ENCODE results near the gene SGCA. TPM values are rescaled to one million over a fixed set of nuclear protein-coding genes. Genes with fewer than 3 reads are reported as not detected.

Gene SGCA
- total RNA-seq, 4 donors from 2014 or later = 58.1 to 145 (median 93.4) TPM

DNA sequence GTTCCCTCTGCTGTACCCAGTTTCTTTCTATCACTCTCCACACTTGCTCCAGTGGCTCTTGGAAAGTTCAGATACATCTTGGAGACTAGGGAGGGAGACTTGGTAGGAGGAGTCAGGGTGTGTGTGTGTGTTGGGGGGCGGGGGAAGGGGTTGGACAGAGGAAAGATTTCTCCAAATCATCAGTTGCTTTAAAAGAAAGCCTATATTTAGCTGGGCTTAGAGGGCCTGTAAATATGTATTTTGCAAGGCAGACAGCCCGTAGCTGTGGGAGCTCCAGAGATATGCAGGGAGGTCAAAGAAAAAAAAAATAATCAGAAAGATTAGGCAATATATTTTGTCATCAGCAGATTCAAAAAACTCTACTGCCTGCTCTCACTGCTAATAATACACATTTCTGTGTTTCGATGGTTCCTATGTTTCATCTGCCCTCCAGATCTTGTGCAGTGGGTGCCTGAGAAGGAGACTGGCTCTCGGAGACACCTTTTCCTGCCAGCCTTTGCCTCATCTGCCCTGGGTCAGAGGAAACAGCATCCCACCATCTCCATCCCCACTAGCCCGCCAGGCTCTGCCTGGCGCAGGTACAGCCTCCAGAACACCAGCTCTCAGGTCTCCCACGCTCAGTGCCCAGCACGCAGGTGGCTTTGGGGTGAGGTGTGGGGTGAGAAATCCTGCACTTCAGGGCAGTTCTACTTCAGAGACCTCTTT is 10.5 kb upstream of the SGCA start:
- H3K4me1 ChIP-seq = peaks cover 0 to 52% (median 27%) of the 10 kb centered on the region in 3 donors
- TF ChIP-seq POLR2AphosphoS5 (IDR thresholded peaks at IDR 0.05) (no peak), EP300 (IDR thresholded peaks at IDR 0.05) (no peak), POLR2A (IDR thresholded peaks at IDR 0.05) (no peak)
- TF ChIP-seq, protein P1, sequence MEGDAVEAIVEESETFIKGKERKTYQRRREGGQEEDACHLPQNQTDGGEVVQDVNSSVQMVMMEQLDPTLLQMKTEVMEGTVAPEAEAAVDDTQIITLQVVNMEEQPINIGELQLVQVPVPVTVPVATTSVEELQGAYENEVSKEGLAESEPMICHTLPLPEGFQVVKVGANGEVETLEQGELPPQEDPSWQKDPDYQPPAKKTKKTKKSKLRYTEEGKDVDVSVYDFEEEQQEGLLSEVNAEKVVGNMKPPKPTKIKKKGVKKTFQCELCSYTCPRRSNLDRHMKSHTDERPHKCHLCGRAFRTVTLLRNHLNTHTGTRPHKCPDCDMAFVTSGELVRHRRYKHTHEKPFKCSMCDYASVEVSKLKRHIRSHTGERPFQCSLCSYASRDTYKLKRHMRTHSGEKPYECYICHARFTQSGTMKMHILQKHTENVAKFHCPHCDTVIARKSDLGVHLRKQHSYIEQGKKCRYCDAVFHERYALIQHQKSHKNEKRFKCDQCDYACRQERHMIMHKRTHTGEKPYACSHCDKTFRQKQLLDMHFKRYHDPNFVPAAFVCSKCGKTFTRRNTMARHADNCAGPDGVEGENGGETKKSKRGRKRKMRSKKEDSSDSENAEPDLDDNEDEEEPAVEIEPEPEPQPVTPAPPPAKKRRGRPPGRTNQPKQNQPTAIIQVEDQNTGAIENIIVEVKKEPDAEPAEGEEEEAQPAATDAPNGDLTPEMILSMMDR (IDR thresholded peaks at IDR 0.05) = no peak
- no peak overlapping the region for H3K4me3 ChIP-seq
- H3K9me3 ChIP-seq = no peaks in the 10 kb centered on the region
- H3K36me3 ChIP-seq = no peaks in the 10 kb centered on the region
- peak overlapping the region; percentile 4 to 97 (median 93) for H3K27ac ChIP-seq
- WGBS, 2 donors (ENCODE audit: low coverage in 1 of 2) = 0 to 46% methylated on average over 1 to 7 of the region's 8 CpGs
- no peaks in the 10 kb centered on the region for H3K27me3 ChIP-seq
- ATAC-seq = peak; percentile 26

DNA sequence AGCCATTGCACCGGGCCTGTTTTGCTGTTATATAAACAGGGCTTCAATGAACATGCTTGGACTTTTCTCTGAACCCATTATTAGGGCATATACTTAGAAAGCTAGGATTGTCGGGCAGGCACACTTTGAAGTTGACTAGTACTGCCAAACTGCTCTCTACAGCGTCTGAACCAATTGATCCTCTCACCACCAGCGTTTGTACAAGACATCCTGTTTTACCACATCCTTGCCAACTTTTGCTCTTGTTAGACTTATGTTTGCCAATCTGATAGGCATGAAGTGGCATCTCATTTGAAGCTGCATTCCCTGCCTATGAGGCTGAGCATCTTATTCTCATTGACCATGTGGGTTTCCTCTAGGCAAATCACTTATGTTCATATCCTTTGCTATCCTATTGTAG is 7.9 kb upstream of the SGCA start:
- TF ChIP-seq, protein P1 (IDR thresholded peaks at IDR 0.05) = no peak
- TF ChIP-seq POLR2A (IDR thresholded peaks at IDR 0.05) = no peak
- no peak for TF ChIP-seq EP300 (IDR thresholded peaks at IDR 0.05)
- TF ChIP-seq POLR2AphosphoS5 (IDR thresholded peaks at IDR 0.05) = no peak
- WGBS, 2 donors (ENCODE audit: low coverage in 1 of 2) = 64 to 85% methylated on average over 2 to 4 of the region's 4 CpGs
- H3K27me3 ChIP-seq = no peaks in the 10 kb centered on the region
- H3K27ac ChIP-seq = no peak overlapping the region
- no peak overlapping the region for H3K4me3 ChIP-seq
- no peak for ATAC-seq
- H3K36me3 ChIP-seq = no peaks in the 10 kb centered on the region
- H3K4me1 ChIP-seq = peaks cover 0 to 55% (median 28%) of the 10 kb centered on the region in 3 donors
- H3K9me3 ChIP-seq = no peaks in the 10 kb centered on the region

DNA sequence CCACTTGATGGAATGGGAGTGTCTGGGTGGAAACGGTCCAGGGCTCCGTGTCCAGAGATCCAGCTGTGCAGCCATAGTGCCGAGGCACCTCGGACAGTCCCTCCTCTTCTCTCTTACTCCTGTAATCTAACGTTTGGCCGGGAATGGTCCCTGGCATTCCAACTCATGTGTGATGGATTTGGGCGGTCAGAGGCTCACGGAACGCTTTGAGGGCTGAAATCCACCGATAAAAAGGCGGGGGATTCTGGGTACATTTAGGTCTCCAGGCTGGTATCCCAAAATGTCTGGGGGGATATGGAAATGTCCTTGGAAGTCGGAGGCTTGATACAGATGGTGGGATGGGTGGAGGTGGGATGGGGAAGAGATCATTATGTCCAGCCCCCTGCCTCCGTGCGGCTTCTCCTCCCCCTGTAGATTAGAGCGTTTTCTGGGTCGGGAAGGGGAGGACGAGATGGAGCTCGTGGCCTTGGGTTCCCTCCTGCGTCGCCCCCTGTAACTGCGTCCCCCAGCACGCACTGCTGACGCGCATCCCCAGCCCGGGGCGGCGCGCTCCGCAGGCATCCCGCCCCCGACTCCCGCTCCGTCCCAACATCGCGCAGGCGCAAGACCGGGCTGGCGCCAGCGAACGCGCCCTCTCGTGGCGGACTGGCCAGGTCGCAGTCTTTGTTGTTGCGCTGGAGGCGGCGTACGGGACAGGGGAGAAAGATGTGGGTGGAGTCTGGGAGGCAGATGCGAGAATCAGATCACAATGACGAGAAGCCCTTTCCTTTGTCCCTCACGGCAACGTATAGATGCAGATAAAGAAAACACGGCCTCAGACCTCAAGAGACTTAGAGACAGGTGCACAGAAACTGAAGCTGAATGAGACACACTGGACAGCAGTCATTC is 4.5 kb upstream of the SGCA start:
- WGBS, 2 donors (ENCODE audit: low coverage in 1 of 2) = 0% methylated on average over 7 to 15 of the region's 53 CpGs
- TF ChIP-seq POLR2A (IDR thresholded peaks at IDR 0.05) = peak; percentile 47 to 58
- no peak for TF ChIP-seq EP300 (IDR thresholded peaks at IDR 0.05)
- TF ChIP-seq, protein P1 (IDR thresholded peaks at IDR 0.05) = peak; percentile 81 to 98 (median 97)
- peak; percentile 80 for TF ChIP-seq POLR2AphosphoS5 (IDR thresholded peaks at IDR 0.05)
- peak; percentile 94 for ATAC-seq
- Histone ChIP-seq H3K9me3 (no peaks in the 10 kb centered on the region), H3K4me1 (peaks cover 0 to 52% (median 13%) of the 10 kb centered on the region in 3 donors), H3K36me3 (no peaks in the 10 kb centered on the region), H3K27me3 (no peaks in the 10 kb centered on the region), H3K27ac (peak overlapping the region; percentile 74 to 88 (median 84)), H3K4me3 (peak overlapping the region; percentile 62 to 68)

DNA sequence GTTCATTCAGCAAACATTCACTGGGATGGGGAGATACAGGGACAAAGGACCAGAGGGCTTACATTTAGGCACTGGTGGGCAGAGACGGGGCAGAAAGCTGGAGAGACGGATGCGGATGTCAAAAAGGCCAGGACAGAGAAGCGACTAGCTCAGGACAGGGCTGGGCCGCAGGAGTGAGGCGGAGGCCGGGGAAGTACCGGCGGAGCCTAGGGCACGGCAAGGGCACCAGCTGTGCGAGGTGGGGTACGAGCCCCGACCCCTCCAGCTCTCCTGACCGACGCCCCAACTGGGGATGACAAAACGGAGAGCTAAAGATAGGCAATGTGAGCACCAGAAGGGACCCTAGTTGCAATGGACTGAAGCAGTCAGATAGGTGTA is 3.9 kb upstream of the SGCA start:
- H3K4me3 ChIP-seq = peak overlapping the region in 1 of 2 donors; percentile 68
- ATAC-seq = peak; percentile 6

More for the DNA sequence above, 3.9 kb upstream of the SGCA start:
- TF ChIP-seq EP300 (IDR thresholded peaks at IDR 0.05) = no peak
- TF ChIP-seq, protein P1 (IDR thresholded peaks at IDR 0.05) = no peak
- no peak for TF ChIP-seq POLR2AphosphoS5 (IDR thresholded peaks at IDR 0.05)
- no peak for TF ChIP-seq POLR2A (IDR thresholded peaks at IDR 0.05)
- WGBS, 2 donors (ENCODE audit: low coverage in 1 of 2) = 43 to 46% methylated on average over 5 to 15 of the region's 16 CpGs
- H3K4me1 ChIP-seq = peaks cover 0 to 56% (median 14%) of the 10 kb centered on the region in 3 donors
- H3K27me3 ChIP-seq = no peaks in the 10 kb centered on the region
- H3K36me3 ChIP-seq = no peaks in the 10 kb centered on the region
- H3K27ac ChIP-seq = peak overlapping the region in 3 of 4 donors; percentile 82 to 88 (median 86)
- no peaks in the 10 kb centered on the region for H3K9me3 ChIP-seq
